SK-N-MC (cell line): ENCODE measurements around the gene KRT82.

Experiments
- DNase-seq: peaks from one replicate; pipeline ENCODE4 v3.0.0-alpha.2; 2011; ENCODE audit warnings: low read depth, low spot score
- H3K27ac ChIP-seq: fragments of 200-600 bp; sonication (generic); 2 replicates; pipeline ENCODE4 v1.5.1; 2016; ENCODE audit warnings: mixed run types
- H3K36me3 ChIP-seq: fragments of 200-600 bp; sonication (generic); 2 replicates; pipeline ENCODE4 v1.6.1; 2017; ENCODE audit warnings: antibody characterized with exemption, low read length, mixed read lengths; ENCODE audit not compliant: insufficient read depth
- H3K4me3 ChIP-seq: fragments of 200-600 bp; sonication (generic); 2 replicates; pipeline ENCODE4 v1.5.1; 2016
- H3K9ac ChIP-seq: fragments of 200-600 bp; sonication (generic); 2 replicates; pipeline ENCODE4 v1.8.0; 2017; ENCODE audit warnings: mixed run types, mixed read lengths; ENCODE audit not compliant: insufficient read length
- H3K9me3 ChIP-seq: fragments of 200-600 bp; sonication (generic); 2 replicates; pipeline ENCODE4 v1.6.1; 2017; ENCODE audit warnings: low read depth, mild to moderate bottlenecking, antibody characterized with exemption, low read length, moderate library complexity, mixed read lengths
- EZH2 ChIP-seq: fragments of 200-600 bp; sonication (generic); IDR thresholded peaks from one replicate; pipeline ENCODE4 v1.6.1; 2017; ENCODE audit warnings: antibody characterized with exemption
- FOXP2 ChIP-seq: optimal IDR thresholded peaks from 2 replicates; pipeline ENCODE3; 2011; ENCODE audit warnings: mild to moderate bottlenecking, moderate library complexity; ENCODE audit not compliant: insufficient read depth; ENCODE audit errors: extremely low read length, control extremely low read depth
- POLR2AphosphoS5 ChIP-seq: IDR thresholded peaks from 2 replicates; pipeline ENCODE4 v1.6.1; 2012; ENCODE audit warnings: mild to moderate bottlenecking, low read depth, low read length, borderline replicate concordance

The KRT82 gene

GRCh38 chr12:52437508-52437907, 31.4 kb upstream of the KRT82 start:
- no peak overlapping the region for H3K27ac ChIP-seq
- TF ChIP-seq EZH2 (no peak), FOXP2 (no peak), POLR2AphosphoS5 (no peak)
- H3K4me3 ChIP-seq = no peak overlapping the region
- no peak overlapping the region for H3K9ac ChIP-seq
- no peaks in the 10 kb centered on the region for H3K36me3 ChIP-seq
- H3K9me3 ChIP-seq = no peaks in the 10 kb centered on the region
- DNase-seq = no peak

DNA sequence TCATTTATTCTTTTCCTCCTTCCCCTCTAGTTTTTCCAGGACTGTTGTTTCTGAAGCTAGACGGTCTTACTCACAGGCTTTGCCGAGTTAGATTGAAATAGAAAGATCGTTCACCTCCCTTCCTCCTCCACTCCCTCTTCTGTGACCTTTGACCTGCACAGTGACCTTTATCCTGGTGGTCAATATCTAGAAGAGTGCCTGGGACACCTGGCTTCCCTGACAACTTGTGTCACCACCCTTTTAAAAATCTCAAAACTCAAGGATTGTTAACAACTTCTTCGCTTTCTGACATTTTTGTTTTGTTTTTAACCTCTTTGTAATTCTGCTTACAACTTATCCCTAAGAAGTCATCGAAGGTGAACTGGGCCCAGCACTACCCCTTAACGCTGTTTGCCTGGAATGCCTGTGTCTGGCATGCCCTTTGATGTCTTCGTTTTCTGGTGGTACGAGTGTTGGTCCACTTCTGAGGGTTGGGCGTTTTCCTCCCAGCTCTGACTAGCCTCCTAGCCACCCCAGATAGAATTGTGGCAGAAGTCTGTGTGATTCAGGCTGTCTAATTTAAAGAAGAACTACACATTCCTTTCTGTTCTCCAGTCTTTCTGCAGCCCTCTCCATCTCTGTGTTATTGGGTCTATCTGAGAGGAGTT, 30.8 kb upstream of the KRT82 start:
- Histone ChIP-seq H3K27ac (no peak overlapping the region), H3K4me3 (no peak overlapping the region), H3K9me3 (no peaks in the 10 kb centered on the region), H3K9ac (no peak overlapping the region), H3K36me3 (no peaks in the 10 kb centered on the region)
- no peak for DNase-seq
- no peak for TF ChIP-seq POLR2AphosphoS5
- TF ChIP-seq EZH2 = no peak
- TF ChIP-seq FOXP2 = no peak

- H3K27ac ChIP-seq = no peak overlapping the region
- H3K36me3 ChIP-seq = no peaks in the 10 kb centered on the region
- DNase-seq = no peak
- H3K9me3 ChIP-seq = no peaks in the 10 kb centered on the region
- H3K4me3 ChIP-seq = no peak overlapping the region
- TF ChIP-seq EZH2 = no peak
- no peak for TF ChIP-seq POLR2AphosphoS5
- no peak for TF ChIP-seq FOXP2
- no peak overlapping the region for H3K9ac ChIP-seq
These were observed 30.1 kb upstream of the KRT82 start for GRCh38 chr12:52436000-52436827.

DNA sequence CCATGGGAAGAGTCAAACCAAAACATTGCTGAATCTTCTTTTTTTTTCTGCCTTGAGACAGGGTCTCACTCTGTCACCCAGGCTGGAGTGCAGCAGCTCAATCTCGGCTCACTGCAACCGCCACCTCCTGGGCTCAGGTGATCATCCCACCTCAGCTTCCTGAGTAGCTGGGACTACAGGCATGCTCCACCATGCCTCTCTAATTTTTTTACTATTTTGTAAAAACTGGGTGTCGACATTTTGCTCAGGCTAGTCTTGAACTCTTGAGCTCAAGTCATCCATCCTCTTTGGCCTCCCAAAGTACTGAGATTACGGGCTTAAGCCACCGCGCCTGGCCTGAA, 29.5 kb upstream of the KRT82 start:
- no peaks in the 10 kb centered on the region for H3K36me3 ChIP-seq
- H3K4me3 ChIP-seq = no peak overlapping the region
- H3K9ac ChIP-seq = no peak overlapping the region
- TF ChIP-seq FOXP2 = no peak
- TF ChIP-seq EZH2 = no peak
- TF ChIP-seq POLR2AphosphoS5 = no peak
- no peak for DNase-seq
- H3K9me3 ChIP-seq = no peaks in the 10 kb centered on the region
- H3K27ac ChIP-seq = no peak overlapping the region

DNA sequence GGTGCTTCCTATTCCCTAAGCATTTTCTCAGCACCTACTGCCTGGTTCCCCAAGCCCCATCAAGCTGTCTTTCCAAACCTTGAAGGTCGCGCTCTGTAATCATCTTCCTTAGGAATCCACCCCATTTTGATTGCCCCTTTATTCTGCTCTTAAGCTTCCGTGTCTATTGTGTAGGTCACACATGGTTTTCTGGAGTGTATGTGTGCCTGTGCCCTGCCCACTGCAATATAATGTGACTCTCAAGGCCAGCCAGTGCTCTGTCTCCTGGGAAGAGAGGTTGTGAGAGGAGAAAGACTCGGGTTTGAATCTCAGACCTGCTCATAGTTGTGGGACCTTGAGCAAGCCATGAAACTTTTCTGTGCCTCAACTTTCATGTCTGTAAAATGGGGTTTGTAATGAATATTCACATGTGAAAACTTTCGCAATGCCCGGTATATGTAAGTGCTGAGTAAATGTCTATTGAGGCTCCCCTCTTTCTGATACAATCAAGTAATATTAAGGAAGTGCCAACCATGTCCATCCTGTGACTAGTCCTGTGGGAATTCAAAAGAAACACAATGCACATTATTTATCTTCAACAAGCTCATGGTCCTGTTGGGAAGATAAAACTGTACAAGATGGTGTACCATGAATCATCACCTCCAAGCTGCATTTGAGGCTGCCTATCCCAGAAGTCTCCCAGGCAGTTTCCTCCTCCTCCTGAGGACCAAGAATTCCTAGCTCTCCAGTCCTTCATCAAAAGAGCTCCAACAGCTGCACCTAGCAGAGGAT, 28.8 kb upstream of the KRT82 start:
- H3K9me3 ChIP-seq = no peaks in the 10 kb centered on the region
- no peak for DNase-seq
- H3K36me3 ChIP-seq = no peaks in the 10 kb centered on the region
- H3K9ac ChIP-seq = no peak overlapping the region
- TF ChIP-seq POLR2AphosphoS5 (no peak), FOXP2 (no peak), EZH2 (no peak)
- no peak overlapping the region for H3K27ac ChIP-seq
- H3K4me3 ChIP-seq = no peak overlapping the region

GRCh38 chr12:52434081-52434733, 28.1 kb upstream of the KRT82 start, which contains the start of gene KRT75:
KRT75 (minus strand) TSS chr12:52434371; CDS start chr12:52434304, 67 bp downstream.
- DNase-seq = no peak
- H3K9ac ChIP-seq = no peak within 1 kb of the TSS
- H3K4me3 ChIP-seq = no peak within 1 kb of the TSS
- H3K36me3 ChIP-seq = no peaks in the 10 kb centered on the region
- H3K27ac ChIP-seq = no peak within 1 kb of the TSS
- no peak for TF ChIP-seq FOXP2
- no peak for TF ChIP-seq POLR2AphosphoS5
- no peak for TF ChIP-seq EZH2
- no peaks in the 10 kb centered on the region for H3K9me3 ChIP-seq

GRCh38 chr12:52433501-52434080, 27.5 kb upstream of the KRT82 start:
- TF ChIP-seq FOXP2 (no peak), POLR2AphosphoS5 (no peak), EZH2 (no peak)
- Histone ChIP-seq H3K9me3 (no peaks in the 10 kb centered on the region), H3K36me3 (no peaks in the 10 kb centered on the region), H3K27ac (no peak overlapping the region), H3K9ac (no peak overlapping the region), H3K4me3 (no peak overlapping the region)
- DNase-seq = no peak

DNA sequence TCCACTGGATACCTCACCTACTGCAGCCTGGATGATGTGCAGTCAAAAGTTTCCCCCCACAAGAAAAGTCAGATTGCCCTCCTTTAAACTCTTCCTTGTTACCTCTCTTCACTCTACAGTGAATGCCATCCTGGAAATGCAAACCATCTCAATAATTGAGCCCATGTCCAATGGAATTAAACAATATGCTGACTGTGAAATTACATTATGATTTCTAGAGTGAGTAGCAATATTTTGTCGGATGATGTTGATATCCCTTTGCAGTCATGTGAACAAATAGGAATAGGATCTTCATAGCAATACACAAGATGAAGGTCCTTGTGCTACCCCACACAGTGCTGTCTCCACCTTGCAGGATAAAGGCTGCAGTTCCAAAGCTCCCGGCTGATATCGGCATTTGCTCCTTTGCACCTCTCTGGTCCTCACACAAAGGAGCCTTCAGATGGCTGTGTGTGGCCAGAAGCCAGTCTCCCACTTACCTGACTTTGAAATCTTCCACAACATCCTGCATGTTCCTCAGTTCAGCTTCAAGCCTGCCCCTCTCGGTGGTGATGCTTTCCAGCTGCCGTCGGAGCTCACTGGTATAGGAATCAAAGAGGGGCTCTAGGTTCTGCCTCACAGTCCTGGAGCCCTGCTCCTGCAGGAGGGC, 26.5 kb upstream of the KRT82 start:
- Histone ChIP-seq H3K36me3 (no peaks in the 10 kb centered on the region), H3K9ac (no peak overlapping the region), H3K9me3 (no peaks in the 10 kb centered on the region), H3K4me3 (no peak overlapping the region), H3K27ac (no peak overlapping the region)
- TF ChIP-seq EZH2 (no peak), FOXP2 (no peak), POLR2AphosphoS5 (no peak)
- DNase-seq = no peak
